HFFc6 (cell line): ENCODE data around the gene PCYOX1L. TPM values are rescaled to one million over a fixed set of nuclear protein-coding genes. Genes with fewer than 3 reads are reported as not detected.
"Not testable (repeated sequence)": the region's sequence is repeated elsewhere in the genome, so short reads cannot be mapped to it uniquely, and the experiment has no call there.

ENCODE experiments used
- DNase-seq: peaks from one replicate; pipeline ENCODE4 v3.0.0-alpha.2; 2018
- H3K27ac Mint-ChIP-seq: 2 replicates; pipeline ENCODE4 v1.8.0; 2020; ENCODE audit warnings: mild to moderate bottlenecking, mixed read lengths
- H3K27me3 Mint-ChIP-seq: 2 replicates; pipeline ENCODE4 v1.8.0; 2021; ENCODE audit warnings: mild to moderate bottlenecking, moderate library complexity, mixed read lengths; ENCODE audit not compliant: insufficient read depth
- H3K36me3 Mint-ChIP-seq: 2 replicates; pipeline ENCODE4 v1.8.0; 2021; ENCODE audit warnings: low read depth, mixed read lengths
- H3K4me1 Mint-ChIP-seq: 2 replicates; pipeline ENCODE4 v1.8.0; 2020; ENCODE audit warnings: low read depth, mixed read lengths
- H3K4me3 Mint-ChIP-seq: 2 replicates; pipeline ENCODE4 v1.8.0; 2020; ENCODE audit warnings: mild to moderate bottlenecking, moderate library complexity, mixed read lengths
- H3K9me3 Mint-ChIP-seq: 2 replicates; pipeline ENCODE4 v1.8.0; 2020; ENCODE audit warnings: mild to moderate bottlenecking, mixed read lengths
- CTCF ChIP-seq: fragments of 200-600 bp; sonication (generic); IDR thresholded peaks from 2 replicates; pipeline ENCODE4 v1.5.0; 2021; ENCODE audit warnings: antibody characterized with exemption, mild to moderate bottlenecking
- total RNA-seq, 6 experiments: library from RNA; stranded (reverse); fragmentation: NEBNext Ultra II Directional; extraction: Animal tissue kit (Norgen Biotek cat#: 25700); gene quantifications; 2 replicates in 1 of 6; 3 replicates in 5 of 6; pipeline ENCODE4 v1.2.3, GENCODE V29; 2021

Gene PCYOX1L
- total RNA-seq, 6 experiments from 2014 or later, result 9.8 to 13.5 (median 11.0) TPM

- H3K4me1 Mint-ChIP-seq, result peaks cover 51% of the 10 kb centered on the region
- no peak for DNase-seq
Observed at GRCh38 chr5:149386166-149386565, 28.3 kb downstream of the PCYOX1L start.

GRCh38 chr5:149387081-149387631 lies 29.3 kb downstream of the PCYOX1L start:
- Mint-ChIP-seq H3K4me1 (peaks cover 46% of the 10 kb centered on the region), H3K4me3 (no peak overlapping the region; the same call in 1 of the 2 replicates), H3K36me3 (no peaks in the 10 kb centered on the region), H3K27ac (peak overlapping the region; percentile 74), H3K27me3 (peaks cover 3% of the 10 kb centered on the region; the same call in 1 of the 2 replicates), H3K9me3 (no peaks in the 10 kb centered on the region)
- peak; percentile 53 for DNase-seq
- TF ChIP-seq CTCF, result no peak

More at GRCh38 chr5:149386166-149386565, 28.3 kb downstream of the PCYOX1L start:
- no peak overlapping the region for H3K4me3 Mint-ChIP-seq
- H3K27me3 Mint-ChIP-seq, result peaks cover 3% of the 10 kb centered on the region; the same call in 1 of the 2 replicates
- no peak overlapping the region for H3K27ac Mint-ChIP-seq
- no peak for TF ChIP-seq CTCF
- no peaks in the 10 kb centered on the region for H3K36me3 Mint-ChIP-seq
- no peaks in the 10 kb centered on the region for H3K9me3 Mint-ChIP-seq

- no peak for TF ChIP-seq CTCF
- DNase-seq, result peak; percentile 68
- Mint-ChIP-seq H3K4me3 (no peak overlapping the region; the same call in none of the 2 replicates), H3K9me3 (no peaks in the 10 kb centered on the region), H3K27me3 (peaks cover 3% of the 10 kb centered on the region; the same call in 1 of the 2 replicates), H3K4me1 (peaks cover 46% of the 10 kb centered on the region), H3K27ac (peak overlapping the region; percentile 74), H3K36me3 (no peaks in the 10 kb centered on the region)
Observed at GRCh38 chr5:149387982-149388381, 30.1 kb downstream of the PCYOX1L start.

- peaks cover 50% of the 10 kb centered on the region for H3K4me1 Mint-ChIP-seq
- TF ChIP-seq CTCF, result no peak
- peak overlapping the region; percentile 2; the same call in 1 of the 2 replicates for H3K4me3 Mint-ChIP-seq
- peak overlapping the region; percentile 74 for H3K27ac Mint-ChIP-seq
- no peak for DNase-seq
- H3K36me3 Mint-ChIP-seq, result no peaks in the 10 kb centered on the region
- peaks cover 3% of the 10 kb centered on the region; the same call in 1 of the 2 replicates for H3K27me3 Mint-ChIP-seq
- H3K9me3 Mint-ChIP-seq, result no peaks in the 10 kb centered on the region
Observed at GRCh38 chr5:149388498-149389190, 30.8 kb downstream of the PCYOX1L start.

- TF ChIP-seq CTCF, result no peak
- Mint-ChIP-seq H3K27ac (no peak overlapping the region), H3K36me3 (no peaks in the 10 kb centered on the region), H3K4me1 (peaks cover 51% of the 10 kb centered on the region), H3K27me3 (peaks cover 3% of the 10 kb centered on the region; the same call in 1 of the 2 replicates), H3K4me3 (no peak overlapping the region), H3K9me3 (no peaks in the 10 kb centered on the region)
- no peak for DNase-seq
Observed at GRCh38 chr5:149389552-149390495, 32.0 kb downstream of the PCYOX1L start.

- H3K27me3 Mint-ChIP-seq, H3K27ac Mint-ChIP-seq, H3K9me3 Mint-ChIP-seq, H3K4me3 Mint-ChIP-seq, H3K36me3 Mint-ChIP-seq, DNase-seq: not testable (repeated sequence)
- peaks cover 51% of the 10 kb centered on the region for H3K4me1 Mint-ChIP-seq
Observed at GRCh38 chr5:149391076-149391475, 33.2 kb downstream of the PCYOX1L start.
